HT-29 (cell line): ENCODE data around the gene KDM3A. TPM values are rescaled to one million over a fixed set of nuclear protein-coding genes. Genes with fewer than 3 reads are reported as not detected.
"Not testable (repeated sequence)": the region's sequence is repeated elsewhere in the genome, so short reads cannot be mapped to it uniquely, and the experiment has no call there.

Source experiments
- DNase-seq: peaks from one replicate; pipeline ENCODE4 v3.0.0-alpha.2; 2015; ENCODE audit warnings: low spot score
- total RNA-seq: library from RNA; depleted of rRNA; stranded (reverse); fragments of >200 nt; shearing (Covaris generic); gene quantifications from 2 replicates; pipeline ENCODE4 v1.2.3, GENCODE V29; 2014

The KDM3A gene
- total RNA-seq, 1 experiment from 2014 or later, result 14.6 TPM

DNA sequence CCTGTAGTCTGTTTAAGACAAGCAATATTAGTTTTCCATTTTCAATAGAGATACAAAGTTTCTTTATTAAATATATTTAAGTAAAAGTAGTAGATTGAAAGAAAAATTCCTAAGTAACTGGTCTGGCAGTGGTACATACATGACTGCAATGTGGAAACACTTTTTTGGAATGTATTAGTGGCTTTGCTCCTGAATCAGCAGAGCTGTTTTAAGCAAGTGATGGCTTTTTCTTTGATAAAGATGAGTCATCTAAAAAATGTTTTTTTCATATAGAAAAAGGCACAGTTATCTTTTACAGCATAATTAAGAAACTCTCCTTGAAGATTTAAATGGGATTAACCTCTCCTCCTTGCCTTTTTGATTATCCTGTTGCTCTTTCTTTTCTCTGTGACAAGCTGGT lies 34.9 kb downstream of the KDM3A start:
- DNase-seq, result no peak

DNA sequence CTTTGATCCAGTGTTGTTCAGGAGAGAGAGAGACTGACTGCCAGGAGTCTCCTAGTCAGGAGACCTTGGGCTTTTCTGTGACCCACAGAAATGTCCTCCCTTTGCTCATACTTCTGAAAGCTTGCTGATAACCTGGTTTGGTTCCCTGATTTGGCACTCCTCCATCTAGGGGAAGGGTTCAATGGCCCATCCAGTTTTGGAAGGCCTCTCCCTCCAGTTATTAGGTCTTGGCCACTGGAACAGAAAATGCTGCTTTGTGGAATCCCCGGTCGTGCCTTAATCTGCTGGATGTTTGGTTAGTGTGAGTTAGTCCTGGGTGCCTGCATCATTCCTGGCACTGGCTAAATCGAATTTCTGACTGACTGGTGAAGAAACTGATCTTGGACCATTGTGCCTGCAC lies 35.7 kb downstream of the KDM3A start:
- DNase-seq, result no peak

DNA sequence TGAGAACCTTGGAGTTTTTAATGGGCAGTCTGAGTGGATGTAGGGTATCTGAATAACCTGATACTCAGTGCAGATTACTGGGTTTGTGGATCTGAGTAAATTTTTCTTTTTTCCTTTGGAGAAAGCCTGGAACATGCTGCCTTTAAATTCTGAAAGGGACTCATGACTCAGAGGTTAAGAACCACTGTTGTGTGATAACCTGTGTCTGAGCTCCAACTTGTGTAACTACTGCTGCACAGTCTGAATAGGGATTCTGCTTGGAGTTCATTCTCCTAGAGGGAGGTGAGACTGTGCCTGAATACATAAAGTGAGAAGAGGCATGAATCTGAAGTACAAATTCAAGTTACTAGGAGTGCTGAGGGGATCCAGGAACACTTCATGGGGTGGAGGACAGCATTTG lies 36.2 kb downstream of the KDM3A start:
- DNase-seq, result no peak

DNA sequence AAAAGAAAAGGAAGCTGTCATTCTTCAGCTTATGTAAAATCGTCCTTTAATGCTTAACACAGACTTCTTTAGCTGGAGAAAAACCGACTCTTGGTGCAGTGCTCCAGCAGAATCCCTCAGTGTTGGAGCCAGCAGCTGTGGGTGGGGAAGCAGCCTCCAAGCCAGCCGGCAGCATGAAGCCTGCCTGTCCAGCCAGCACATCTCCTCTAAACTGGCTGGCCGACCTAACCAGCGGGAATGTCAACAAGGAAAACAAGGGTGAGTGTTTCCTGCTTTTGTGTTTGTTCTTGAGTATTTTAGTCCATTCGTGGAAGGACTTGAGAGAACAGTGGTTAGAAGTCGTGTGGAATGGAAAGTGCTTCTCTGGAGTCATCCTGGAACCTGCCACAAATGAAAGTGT lies 38.9 kb downstream of the KDM3A start:
- no peak for DNase-seq

DNA sequence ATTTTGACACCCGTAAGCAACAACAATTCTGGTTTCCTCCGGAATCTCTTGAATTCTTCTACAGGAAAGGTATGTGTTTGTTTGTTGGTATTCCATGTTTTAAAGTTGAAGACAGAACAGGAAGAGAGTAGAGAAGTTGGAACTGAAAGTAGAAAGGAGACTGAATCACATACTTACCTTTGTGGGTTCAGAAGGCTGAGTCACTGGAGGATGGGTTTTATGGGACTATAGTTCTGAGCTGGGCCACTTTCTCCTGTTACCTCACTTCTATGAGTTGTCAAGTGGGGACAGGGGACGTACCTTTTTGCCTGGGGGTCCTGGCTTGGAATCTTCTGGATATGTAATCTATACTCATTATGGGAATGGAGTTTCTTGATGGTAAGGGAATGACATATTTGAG lies 40.9 kb downstream of the KDM3A start:
- no peak for DNase-seq

DNA sequence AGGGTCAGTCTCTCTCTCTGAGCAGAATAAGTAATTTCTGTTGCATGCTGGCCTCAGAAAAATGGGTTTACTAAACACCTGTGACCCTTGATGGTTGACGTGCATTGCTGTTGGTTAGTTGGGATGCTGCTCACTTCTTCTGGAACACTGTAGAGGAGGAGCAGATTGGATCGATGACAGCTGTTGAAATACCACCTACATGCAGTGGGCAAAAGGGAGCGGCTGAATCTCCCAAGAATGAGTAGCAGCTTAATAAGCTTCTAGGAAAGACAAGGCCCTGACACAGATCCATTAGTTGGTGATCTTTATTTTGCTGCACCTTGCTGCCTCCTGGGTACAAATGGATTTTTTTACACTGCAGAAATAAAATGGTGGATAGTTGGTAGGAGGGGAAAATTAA lies 43.2 kb downstream of the KDM3A start:
- DNase-seq, result no peak

DNA sequence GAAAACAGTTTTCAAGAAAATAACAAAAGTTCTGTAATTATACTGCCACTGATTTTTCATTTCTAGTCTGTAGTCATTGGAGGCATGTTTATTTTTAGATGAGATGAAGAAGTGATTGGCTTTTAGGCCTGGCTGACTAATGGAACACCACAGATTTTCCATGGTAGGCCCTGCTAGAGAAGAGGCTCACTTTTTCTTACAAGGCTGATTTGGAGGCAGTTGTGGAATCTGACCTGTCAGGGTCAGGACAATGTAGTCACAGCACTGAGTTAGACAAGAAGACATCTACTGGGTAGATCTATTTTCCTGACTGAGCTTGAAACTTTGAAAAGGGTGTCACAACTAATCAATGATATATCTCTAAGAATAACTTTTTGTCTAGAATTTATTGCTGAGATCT lies 43.9 kb downstream of the KDM3A start:
- DNase-seq, result no peak

DNA sequence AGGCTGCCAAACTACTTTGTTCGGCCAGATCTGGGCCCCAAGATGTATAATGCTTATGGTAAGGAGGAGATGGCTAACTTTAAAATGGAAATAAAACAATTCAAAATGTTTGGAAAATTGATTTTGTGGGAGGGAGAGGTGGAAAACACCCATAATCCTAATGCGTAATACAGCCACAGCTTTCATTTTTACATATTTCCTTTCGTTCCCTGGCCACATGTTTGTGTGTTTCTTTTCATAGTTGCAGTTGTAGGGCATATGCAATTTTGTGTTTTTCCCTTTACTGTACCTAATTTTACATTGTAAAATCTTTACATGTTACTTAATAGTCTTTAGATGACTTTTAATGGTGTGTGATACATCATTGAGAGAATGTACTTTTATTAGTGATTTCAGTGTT lies 44.6 kb downstream of the KDM3A start:
- DNase-seq, result no peak

DNA sequence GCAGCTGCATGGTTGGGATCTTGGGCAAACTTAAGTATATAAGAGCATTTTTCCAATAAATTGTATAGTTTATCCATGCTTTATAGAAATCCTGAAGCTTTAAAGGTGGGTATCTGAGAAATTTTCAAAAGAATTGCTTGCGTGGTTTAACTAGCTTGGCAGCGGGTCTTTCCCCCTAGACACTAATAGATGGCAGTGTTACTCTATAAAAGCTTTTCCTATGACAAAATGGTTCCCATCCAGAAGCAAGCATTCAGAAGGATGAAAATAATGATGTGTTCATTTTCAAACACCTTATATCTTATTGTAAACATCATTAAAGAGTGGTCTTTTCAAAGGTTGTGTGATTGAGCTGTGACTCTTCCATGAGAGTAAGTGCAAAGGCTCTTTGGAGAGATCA lies 45.9 kb downstream of the KDM3A start:
- DNase-seq, result no peak

DNA sequence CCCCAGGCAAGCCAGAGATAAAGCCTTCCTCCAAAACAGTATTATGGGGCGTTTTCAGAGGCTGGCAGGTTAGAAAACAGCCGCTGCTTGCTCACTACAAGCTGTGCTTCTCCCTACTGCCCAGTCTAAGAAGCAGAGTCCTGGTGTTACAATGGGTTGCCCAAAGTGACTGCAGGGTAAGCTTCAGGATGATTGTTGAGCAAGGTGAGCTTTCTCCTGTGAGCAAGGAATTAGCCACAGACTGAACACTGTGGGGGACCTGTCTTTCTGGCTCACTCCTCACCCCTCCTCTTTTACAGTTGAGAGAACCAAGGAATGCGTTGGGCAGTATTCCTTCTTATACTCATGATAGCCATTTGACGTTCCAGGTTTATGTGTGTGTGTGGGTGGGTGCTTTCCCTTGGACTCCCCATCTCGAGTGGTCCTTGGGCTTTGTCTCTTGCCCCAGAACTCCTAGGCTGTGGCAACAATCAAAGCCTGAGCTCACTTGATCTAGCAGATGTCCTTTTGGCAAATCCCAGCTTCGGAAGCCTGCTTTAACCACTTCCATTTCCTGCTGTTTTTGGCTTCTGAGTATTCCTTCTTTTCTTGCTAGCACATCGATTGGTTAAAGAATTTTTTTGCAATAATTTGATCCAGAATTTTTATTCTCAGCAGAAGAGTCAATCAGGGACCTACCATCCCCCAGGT lies 47.5 kb downstream of the KDM3A start:
- DNase-seq, result no peak

DNA sequence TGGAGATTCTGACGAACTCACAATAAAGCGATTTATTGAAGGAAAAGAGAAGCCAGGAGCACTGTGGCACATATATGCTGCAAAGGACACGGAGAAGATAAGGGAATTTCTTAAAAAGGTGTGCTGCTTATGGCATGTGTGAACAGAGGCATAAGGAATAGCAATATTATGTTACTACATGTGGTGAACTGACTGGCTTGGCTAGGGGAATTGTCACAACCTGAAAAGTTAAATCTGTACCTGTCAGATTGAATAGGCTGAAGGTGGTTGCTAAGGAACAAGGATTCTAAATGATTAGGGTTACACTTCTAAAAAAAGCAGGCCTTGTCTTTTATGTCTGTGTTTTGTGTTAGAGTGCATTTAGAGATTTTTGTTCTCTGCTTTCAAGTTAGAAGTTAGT lies 48.4 kb downstream of the KDM3A start:
- DNase-seq, result no peak

DNA sequence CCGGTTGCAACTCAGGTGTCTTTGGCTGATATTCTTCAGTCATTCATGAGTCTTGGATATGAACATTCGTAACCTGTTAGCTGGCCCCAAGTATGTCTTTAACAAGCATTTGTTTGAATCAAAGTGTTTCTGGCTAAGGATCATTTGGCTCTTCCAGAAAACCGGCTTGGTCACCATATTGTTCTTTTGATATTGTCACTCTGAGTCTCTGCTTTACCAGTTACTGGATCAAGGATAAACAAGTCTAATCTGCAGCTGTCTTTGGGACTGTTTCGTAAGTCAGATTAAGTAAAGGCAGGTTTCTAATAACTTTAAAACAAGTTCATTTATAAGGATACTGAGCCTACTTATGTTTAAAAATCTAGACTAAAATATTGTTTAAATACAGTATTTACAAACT lies 49.1 kb downstream of the KDM3A start:
- no peak for DNase-seq

DNA sequence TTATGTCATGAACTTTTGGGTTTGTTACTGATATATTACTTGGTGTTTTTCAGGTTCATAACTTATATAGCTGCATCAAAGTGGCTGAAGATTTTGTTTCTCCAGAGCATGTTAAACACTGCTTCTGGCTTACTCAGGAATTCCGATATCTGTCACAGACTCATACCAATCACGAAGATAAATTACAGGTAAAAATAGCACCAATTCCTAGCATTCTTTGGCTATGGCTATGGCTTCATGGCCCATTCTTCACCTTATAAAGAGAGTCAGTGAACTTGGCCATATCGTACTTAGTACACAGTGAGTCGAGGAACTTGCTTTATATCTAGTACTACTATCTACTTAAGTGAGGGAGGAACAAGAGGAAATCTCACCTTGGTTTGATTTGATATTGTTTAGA lies 49.9 kb downstream of the KDM3A start:
- no peak for DNase-seq

DNA sequence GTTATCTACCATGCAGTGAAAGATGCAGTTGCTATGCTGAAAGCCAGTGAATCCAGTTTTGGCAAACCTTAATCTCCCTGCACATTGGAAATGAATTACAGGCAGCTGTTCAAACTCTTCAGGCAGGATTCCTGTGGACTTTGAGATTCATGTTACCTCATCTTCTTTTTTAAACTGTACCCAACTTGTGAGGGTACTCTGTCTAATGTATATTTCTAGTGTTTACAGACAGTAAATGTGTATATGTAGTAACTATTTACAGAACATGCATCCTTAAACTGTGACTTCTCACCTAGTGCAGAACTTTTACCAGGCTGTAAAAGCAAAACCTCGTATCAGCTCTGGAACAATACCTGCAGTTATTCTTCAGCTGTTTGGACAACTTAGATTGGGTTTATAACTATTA lies 50.9 kb downstream of the KDM3A start:
- DNase-seq, result no peak

DNA sequence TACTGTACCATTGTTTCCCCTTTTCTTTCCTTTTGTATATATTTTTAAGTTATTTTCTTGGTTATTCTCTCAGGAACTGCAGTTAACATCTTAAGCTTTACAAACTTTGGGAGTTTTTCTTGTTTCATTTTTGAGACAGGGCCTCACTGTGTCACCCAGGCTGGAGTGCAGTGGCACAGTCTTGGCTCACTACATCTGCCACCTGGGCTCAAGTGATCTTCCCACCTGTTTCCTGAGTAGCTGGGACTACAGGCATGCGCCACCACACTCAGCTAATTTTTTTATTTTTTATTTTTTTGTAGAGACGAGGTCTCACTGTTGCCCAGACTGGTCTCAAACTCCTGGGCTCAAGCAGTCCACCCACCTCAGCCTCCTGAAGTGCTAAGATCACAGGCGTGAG lies 55.2 kb downstream of the KDM3A start:
- not testable (repeated sequence) for DNase-seq

DNA sequence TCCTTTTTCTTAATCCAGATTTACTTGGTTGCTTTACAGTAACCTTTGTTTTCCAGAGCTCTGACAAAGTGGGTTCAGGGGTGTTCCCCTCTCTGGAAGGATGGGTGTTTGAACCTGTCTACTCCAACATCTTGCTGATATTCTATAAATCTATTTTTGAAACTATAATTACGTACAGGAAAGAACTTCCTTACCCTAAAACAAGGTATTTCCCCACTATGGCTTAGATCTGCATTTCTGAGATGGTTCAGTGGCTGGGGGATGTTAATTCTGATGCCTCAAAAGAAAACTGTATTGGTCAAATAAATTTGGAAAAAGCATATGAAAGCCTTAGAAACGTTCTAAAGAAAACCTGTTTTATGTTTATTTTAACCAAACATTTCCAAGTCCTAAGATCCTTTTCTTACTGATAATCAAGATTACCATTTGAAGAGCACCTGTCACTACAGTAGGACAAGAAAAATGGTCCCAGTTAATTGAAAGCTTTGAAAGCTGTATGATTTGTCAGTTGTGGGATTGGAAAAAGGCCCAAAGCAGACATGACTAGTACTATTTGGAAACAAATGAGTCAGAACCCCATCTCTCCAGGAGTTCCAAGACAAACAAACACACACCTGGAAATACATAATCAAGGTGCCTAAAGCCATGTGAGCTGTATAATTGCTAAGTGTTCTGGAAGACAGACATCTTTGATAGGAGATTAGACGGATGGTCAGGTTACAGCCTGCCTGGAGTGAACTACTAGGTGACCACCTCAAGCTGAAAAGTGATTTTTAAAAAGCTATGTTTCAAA lies 57.5 kb downstream of the KDM3A start:
- DNase-seq, result no peak

DNA sequence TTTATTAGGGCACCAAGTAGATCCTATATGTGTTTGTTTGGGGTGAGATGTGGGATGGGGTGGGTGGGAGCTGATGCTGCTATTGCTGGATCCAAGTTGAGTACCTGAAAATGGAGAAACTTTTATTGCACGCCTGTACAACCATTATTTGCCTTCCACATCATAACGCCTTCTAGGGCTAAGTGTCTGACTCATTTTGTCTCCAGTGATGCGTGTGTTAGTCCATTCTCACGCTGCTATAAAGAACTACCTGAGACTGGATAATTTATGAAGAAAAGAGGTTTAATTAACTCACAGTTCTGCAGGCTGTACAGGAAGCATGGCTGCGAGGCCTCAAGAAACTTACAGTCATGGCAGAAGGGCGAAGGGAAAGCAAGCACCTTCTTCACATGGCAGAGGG lies 58.2 kb downstream of the KDM3A start:
- DNase-seq, result no peak

DNA sequence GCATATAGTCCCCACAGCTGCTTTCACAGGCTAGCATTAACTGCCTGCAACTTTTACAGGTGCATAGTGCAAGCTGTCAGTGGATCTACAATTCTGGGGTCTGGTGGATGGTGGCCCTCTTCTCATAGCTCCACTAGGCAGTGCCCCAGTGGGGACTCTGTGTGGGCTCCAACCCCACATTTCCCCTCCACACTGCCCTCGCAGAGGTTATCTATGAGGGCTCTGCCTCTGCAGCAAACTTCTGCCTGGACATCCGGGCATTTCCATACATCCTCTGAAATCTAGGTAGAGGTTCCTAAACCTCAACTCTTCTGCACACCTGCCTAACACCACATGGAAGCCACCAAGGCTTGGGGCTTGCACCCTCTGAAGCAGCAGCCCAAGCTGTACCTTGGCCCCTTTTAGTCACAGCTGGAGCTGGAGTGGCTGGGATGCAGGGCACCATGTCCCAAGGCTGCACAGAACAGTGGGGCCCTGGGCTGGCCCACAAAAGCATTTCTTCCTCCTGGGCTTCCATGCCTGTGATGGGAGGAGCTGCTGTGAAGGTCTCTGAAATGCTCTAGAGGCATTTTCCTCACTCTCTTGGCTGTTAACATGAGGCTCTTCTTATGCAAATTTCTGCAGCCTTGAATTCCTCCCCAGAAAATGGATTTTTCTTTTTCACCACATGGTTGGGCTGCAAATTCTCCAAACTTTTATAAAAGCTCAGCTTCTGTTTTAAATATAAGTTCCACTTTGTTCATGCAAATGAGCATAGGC lies 59.3 kb downstream of the KDM3A start:
- no peak for DNase-seq

DNA sequence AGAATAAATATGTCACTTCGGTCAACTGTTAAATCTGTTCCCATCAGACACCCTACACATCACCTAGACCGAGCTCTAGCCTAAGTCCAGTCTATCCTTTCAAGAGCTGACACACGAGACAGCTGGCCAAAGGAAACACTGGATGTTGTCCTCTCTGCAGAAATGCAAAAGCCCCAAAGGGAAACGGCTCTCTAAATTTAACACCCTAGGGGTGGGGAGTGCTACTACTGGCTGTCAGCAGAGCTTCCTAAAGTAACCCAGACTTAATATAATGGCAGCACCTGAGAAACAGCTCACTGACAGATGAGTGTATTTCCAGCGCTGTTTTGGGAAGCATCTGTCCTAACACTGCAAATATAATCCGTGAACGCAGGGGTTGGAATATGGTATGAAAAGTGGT lies 66.4 kb downstream of the KDM3A start:
- no peak for DNase-seq

DNA sequence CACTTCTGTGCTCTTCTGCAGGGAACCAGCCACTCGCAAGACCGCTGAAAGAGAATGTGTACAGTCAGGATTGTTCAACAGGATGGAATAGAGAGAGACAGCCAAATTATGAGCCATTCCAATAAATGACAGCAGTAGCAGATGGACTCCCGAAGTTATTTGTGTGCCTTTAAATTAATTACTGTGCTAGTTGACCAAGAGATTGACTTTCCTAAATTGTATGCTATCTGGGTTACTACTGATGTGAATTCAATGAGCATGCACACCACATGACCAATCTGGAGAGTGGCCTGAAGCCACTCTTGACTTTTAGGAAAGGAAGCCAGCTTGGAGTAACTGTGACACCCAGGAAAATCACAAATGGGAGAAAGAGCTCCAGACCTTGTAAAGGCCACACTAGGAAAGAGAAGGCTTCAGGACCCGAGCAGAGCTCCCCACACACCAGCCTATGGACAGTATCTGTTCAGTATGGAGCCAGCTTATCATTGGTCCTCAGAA lies 69.3 kb downstream of the KDM3A start:
- DNase-seq, result no peak

DNA sequence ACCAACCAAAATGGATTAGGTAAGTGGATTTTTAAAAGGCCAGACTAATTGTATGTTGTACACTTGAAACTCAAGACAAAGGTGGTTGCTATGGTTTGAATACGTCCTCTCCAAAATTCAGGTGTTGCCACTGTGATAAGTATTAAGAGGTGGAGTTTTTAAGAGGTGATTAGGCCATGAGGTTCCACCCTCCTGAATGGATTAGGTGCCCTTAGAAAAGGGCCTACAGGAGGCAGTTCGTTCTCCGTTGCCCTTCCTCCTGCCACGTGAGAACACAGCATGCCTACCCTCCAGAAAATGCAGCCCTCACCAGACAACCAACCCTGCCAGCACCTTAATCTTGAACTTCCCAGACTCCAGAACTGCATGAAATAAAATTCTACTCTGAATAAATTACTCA lies 70.9 kb downstream of the KDM3A start:
- DNase-seq, result no peak

DNA sequence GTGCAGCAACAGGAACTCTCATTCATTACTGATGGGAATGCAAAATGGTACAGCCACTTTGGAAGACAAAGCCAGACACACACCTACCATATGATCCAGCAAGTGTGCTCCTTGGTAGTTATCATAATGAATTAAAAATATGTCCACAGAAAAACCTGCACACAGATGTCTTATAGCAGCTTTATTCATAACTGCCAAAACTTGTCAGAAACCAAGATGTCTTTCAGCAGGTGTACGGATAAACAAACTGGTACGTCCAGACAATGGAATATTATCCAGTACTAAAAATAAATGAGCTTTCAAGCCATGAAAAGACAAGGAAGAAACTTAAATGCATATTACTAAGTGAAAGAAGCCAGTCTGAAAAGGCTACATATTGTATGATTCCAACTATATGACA lies 71.7 kb downstream of the KDM3A start:
- DNase-seq, result no peak
